ENCODE data around the gene ANKH.

DNA sequence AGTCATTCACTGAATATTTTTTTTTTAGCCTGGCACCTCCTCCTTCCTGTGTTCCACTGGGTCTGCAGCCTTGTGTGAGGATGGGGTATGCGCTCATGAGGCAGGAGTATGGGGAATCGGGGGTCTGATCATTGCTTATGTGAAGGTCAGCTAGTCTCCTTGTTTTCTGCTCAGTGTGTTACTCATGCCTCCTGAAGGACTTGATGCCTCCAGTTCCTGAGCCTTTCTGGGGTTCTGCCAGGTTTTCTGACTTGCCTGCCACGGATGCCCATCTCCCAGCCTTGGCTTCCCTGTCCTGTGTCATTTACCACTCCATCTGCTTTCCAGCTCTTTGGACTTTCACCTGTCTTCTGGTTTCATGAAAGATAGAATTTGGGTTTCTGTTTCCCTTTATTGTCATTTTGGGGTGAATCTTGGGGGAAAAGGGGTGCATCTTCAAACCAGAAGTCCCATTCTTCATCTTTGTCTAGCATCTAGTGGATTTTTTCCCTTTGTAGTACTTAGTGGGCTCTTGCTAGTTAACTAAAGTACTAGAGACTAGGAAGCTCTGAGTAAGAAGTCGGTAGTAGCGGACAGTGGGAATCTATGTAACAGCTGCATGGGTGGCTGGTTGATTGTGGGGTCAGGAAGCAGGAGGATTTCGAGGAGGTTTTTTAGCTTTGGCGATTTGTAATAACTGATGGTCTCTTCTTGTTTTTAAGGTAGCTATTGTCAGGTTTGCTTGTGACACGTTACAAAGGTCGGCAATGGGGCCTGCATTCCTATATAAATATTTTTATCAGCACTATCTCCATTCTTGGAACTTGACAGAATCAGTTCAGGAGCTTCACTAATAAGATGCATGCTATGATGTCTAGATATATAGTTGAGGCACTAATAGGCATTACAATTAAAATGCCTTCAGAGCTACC is 198.8 kb downstream of the ANKH start:
- TF ChIP-seq, protein P1, sequence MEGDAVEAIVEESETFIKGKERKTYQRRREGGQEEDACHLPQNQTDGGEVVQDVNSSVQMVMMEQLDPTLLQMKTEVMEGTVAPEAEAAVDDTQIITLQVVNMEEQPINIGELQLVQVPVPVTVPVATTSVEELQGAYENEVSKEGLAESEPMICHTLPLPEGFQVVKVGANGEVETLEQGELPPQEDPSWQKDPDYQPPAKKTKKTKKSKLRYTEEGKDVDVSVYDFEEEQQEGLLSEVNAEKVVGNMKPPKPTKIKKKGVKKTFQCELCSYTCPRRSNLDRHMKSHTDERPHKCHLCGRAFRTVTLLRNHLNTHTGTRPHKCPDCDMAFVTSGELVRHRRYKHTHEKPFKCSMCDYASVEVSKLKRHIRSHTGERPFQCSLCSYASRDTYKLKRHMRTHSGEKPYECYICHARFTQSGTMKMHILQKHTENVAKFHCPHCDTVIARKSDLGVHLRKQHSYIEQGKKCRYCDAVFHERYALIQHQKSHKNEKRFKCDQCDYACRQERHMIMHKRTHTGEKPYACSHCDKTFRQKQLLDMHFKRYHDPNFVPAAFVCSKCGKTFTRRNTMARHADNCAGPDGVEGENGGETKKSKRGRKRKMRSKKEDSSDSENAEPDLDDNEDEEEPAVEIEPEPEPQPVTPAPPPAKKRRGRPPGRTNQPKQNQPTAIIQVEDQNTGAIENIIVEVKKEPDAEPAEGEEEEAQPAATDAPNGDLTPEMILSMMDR (IDR thresholded peaks at IDR 0.05), result no peak
- no peak for TF ChIP-seq EZH2phosphoT487 (IDR thresholded peaks at IDR 0.05)
- no peak for TF ChIP-seq EZH2 (IDR thresholded peaks at IDR 0.05)

All from neural progenitor cell (in vitro differentiated cells).